ENCODE measurements around the gene CHKA.

CHKA gene

DNA sequence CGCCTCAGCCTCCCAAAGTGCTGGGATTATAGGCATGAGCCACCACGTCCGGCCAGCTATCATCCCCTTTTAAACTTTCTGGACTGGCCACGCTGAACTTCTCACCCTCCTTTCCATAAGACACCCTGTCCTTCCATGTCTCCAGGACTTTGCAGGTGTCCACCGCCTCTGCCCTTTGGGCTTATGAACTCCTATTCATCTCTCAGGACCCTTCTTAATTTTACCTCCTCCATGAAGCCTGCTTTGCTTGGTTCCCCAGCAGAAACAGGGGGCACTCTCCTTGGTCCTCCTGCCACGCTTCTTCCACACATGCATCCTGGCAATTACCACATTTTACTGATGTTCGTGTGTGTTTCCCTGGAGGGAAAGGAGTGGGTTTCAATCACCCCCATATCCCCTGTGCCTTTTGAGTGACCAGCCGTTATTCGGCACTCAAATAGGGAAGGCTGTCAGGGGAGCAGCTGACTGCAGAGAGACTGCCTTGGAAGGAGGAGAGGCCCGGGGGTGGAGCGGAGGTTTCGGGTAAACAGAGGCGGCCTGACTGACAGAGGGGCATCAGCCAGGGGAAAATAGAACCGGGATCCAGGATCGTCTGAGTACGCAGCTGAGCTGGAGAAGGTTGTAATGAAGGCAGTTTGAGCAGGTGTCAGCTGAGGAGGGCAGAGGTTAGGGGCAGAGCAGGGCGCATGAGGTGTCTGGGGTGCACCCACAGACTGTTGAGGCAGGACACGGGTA lies 27.1 kb upstream of the CHKA start:
- no peak for DNase-seq (ENCODE audit: extremely low read depth, insufficient read length)
- Histone ChIP-seq H3K36me3 (ENCODE audit: control insufficient read depth, insufficient read depth, low read length) (no peaks in the 10 kb centered on the region), H3K27me3 (replicated peaks; ENCODE audit: control insufficient read depth, insufficient read depth, low read length) (no peaks in the 10 kb centered on the region; the same call in 1 of the 2 replicates), H3K4me3 (replicated peaks; ENCODE audit: low read depth, low read length) (no peak overlapping the region)
- TF ChIP-seq, protein P1, sequence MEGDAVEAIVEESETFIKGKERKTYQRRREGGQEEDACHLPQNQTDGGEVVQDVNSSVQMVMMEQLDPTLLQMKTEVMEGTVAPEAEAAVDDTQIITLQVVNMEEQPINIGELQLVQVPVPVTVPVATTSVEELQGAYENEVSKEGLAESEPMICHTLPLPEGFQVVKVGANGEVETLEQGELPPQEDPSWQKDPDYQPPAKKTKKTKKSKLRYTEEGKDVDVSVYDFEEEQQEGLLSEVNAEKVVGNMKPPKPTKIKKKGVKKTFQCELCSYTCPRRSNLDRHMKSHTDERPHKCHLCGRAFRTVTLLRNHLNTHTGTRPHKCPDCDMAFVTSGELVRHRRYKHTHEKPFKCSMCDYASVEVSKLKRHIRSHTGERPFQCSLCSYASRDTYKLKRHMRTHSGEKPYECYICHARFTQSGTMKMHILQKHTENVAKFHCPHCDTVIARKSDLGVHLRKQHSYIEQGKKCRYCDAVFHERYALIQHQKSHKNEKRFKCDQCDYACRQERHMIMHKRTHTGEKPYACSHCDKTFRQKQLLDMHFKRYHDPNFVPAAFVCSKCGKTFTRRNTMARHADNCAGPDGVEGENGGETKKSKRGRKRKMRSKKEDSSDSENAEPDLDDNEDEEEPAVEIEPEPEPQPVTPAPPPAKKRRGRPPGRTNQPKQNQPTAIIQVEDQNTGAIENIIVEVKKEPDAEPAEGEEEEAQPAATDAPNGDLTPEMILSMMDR (IDR thresholded peaks at IDR 0.05; ENCODE audit: insufficient read depth, low read length, poor library complexity, severe bottlenecking) = no peak

DNA sequence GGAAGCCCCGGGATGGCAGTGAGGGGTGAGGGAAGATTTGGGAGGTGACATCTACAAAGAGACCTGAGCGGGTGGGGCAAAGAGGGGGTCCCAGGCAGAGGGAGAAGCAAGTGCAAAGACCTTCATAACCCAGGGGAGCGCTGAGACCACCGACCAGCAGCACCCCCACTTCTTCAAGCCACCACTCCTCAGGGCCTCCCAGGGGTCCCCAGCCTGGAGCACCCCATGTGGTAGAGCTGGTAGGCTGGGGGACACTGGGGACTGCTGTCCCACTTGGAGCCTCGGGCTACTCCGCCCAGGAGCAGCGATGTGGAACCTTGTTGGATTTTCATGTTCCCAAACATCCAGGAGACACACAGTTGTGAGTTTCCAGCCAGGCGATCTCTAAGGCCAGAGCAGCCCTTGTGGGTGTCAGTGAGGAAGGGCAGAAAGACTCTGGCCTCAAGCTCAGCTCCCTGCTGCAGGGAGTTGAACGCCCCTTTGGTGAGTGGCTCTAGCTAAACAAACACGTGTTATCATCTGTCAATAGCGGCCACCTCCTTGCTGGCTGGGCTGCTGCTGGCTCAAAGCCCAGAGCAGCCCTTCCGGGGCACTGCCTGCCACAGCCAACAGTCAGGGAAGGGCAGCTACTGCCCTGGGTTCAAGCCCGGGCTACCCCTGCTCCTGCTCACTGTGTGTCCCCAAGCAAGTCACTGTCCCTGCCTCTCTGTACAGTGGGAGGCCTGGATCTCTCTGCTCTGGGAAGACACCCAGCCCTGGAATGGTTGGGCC lies 25.7 kb upstream of the CHKA start:
- TF ChIP-seq, protein P1 (IDR thresholded peaks at IDR 0.05; ENCODE audit: insufficient read depth, low read length, poor library complexity, severe bottlenecking) = no peak
- no peaks in the 10 kb centered on the region; the same call in 1 of the 2 replicates for H3K27me3 ChIP-seq (replicated peaks; ENCODE audit: control insufficient read depth, insufficient read depth, low read length)
- no peaks in the 10 kb centered on the region for H3K36me3 ChIP-seq (ENCODE audit: control insufficient read depth, insufficient read depth, low read length)
- no peak overlapping the region for H3K4me3 ChIP-seq (replicated peaks; ENCODE audit: low read depth, low read length)
- DNase-seq (ENCODE audit: extremely low read depth, insufficient read length) = no peak

DNA sequence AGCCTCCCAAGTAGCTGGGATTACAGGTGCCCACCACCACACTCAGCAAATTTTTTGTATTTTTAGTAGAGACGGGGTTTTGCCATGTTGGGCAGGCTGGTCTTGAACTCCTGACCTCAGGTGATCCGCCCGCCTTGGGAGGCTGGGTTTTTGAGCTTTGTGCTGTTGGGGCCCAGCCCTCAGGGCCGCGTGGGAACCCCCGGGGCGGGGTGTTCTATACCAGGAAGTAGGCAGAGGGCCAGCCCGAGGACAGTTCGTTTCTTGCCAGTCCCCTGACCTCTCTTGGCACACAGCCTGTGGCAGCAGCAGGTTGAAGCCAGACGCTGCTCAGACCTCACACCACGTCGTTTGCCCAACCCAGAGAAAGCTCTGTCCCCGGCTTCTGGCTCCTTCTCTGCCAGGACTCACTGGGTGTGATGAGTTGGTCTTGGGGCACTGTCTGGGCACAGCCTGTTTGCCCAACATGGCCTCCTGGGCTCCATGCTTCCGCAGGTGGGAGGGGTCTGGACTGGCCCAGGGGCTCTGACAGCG lies 24.9 kb upstream of the CHKA start:
- Histone ChIP-seq H3K4me3 (replicated peaks; ENCODE audit: low read depth, low read length) (no peak overlapping the region), H3K27me3 (replicated peaks; ENCODE audit: control insufficient read depth, insufficient read depth, low read length) (no peaks in the 10 kb centered on the region; the same call in 1 of the 2 replicates), H3K36me3 (ENCODE audit: control insufficient read depth, insufficient read depth, low read length) (no peaks in the 10 kb centered on the region)
- no peak for DNase-seq (ENCODE audit: extremely low read depth, insufficient read length)
- TF ChIP-seq, protein P1 (IDR thresholded peaks at IDR 0.05; ENCODE audit: insufficient read depth, low read length, poor library complexity, severe bottlenecking) = no peak

DNA sequence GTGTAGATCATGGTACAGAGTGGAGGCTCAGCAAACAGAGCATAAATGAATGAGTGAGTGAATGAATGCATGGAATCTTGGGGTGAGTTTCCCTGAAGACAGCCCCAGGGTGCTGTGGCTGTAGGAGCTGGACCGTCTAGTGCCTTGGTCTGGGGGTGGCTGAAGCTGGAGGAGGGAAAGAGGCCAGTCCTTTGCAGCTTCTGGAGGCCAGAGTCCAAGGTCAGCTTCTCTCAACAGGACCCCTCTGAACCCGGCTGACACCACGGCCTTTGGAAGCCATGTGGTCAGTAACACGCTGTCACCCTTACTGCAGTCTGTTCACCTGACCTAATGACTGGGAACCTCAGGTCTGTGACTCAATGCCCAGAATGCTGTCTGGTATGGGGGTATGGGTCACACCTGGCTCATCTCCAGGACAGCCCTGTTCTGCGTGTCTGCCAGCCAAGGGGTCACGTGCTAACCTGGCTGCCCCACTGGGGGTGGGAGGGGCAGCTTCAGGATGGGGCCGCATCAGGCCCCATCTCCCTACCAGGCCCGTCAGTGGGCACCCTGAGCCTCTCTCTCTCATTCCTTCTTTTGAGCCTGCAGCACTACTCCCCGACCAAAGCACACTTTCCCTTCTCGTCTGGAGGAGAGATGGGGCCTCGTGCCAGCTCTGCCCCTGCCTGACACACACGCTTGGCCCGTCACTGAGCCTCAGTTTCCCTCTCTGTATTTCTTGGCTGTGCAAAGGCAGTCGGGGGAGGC lies 24.1 kb upstream of the CHKA start:
- Histone ChIP-seq H3K36me3 (ENCODE audit: control insufficient read depth, insufficient read depth, low read length) (no peaks in the 10 kb centered on the region), H3K27me3 (replicated peaks; ENCODE audit: control insufficient read depth, insufficient read depth, low read length) (no peaks in the 10 kb centered on the region; the same call in 1 of the 2 replicates), H3K4me3 (replicated peaks; ENCODE audit: low read depth, low read length) (no peak overlapping the region)
- DNase-seq (ENCODE audit: extremely low read depth, insufficient read length) = no peak
- TF ChIP-seq, protein P1 (IDR thresholded peaks at IDR 0.05; ENCODE audit: insufficient read depth, low read length, poor library complexity, severe bottlenecking) = no peak

DNA sequence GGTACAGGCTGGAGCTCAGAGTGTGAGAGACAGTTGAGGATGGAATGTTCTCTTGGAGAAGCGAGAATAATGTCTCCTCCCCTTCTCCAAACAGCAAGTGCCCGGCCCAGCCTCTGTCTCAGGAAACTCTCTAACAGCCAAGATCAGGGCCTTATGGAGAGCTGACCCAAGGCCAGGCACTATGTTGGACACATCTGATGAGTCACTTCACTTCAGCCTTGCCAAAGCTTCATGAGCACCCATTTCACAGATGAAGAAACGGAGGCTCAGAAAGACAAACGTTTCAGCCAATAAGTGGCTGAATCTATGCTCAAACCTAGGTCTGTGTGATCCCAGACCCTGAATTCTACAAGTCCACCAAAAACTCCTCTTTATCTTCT lies 22.1 kb upstream of the CHKA start:
- H3K36me3 ChIP-seq (ENCODE audit: control insufficient read depth, insufficient read depth, low read length) = no peaks in the 10 kb centered on the region
- TF ChIP-seq, protein P1 (IDR thresholded peaks at IDR 0.05; ENCODE audit: insufficient read depth, low read length, poor library complexity, severe bottlenecking) = no peak
- no peaks in the 10 kb centered on the region; the same call in 1 of the 2 replicates for H3K27me3 ChIP-seq (replicated peaks; ENCODE audit: control insufficient read depth, insufficient read depth, low read length)
- no peak for DNase-seq (ENCODE audit: extremely low read depth, insufficient read length)
- no peak overlapping the region for H3K4me3 ChIP-seq (replicated peaks; ENCODE audit: low read depth, low read length)
